Aorta (tissue), 5 donors: ENCODE measurements around the gene CD59. TPM values are rescaled to one million over a fixed set of nuclear protein-coding genes. Genes with fewer than 3 reads are reported as not detected.

Source experiments
- ATAC-seq: fragments of 200-7000 bp; cut with Tn5 transposase; one replicate; pipeline ENCODE4 v1.9.1; 2022; ENCODE audit warnings: moderate library complexity; ENCODE audit not compliant: low FRiP score
- DNase-seq, 2 donors: peaks; one replicate each; pipeline ENCODE4 v3.0.0-alpha.2; 2020
- H3K27ac ChIP-seq, 2 donors: one replicate each; pipeline ENCODE4 v1.5.1; 2013; ENCODE audit warnings: low read length in 2 of 2, mild to moderate bottlenecking in 2 of 2, moderate library complexity in 2 of 2, control low read depth in 1 of 2, inconsistent platforms in 1 of 2, low read depth in 1 of 2
- H3K27me3 ChIP-seq, 2 donors: one replicate each; pipeline ENCODE4 v1.6.1; 2013; ENCODE audit warnings: control low read depth in 1 of 2, low read length in 1 of 2, mild to moderate bottlenecking in 1 of 2, moderate library complexity in 1 of 2; ENCODE audit not compliant: insufficient read depth in 2 of 2, control insufficient read depth in 1 of 2
- H3K36me3 ChIP-seq, 2 donors: one replicate each; pipeline ENCODE4 v1.6.1; 2013; ENCODE audit warnings: control low read depth in 1 of 2, low read length in 1 of 2, mild to moderate bottlenecking in 1 of 2; ENCODE audit not compliant: insufficient read depth in 2 of 2, control insufficient read depth in 1 of 2
- H3K4me1 ChIP-seq, 2 donors: one replicate each; pipeline ENCODE4 v1.6.1; 2013; ENCODE audit warnings: low read length in 2 of 2, control low read depth in 1 of 2, mild to moderate bottlenecking in 1 of 2, moderate library complexity in 1 of 2; ENCODE audit not compliant: insufficient read depth in 2 of 2, control insufficient read depth in 1 of 2
- H3K4me3 ChIP-seq, 2 donors: one replicate each; pipeline ENCODE4 v1.5.1; 2013; ENCODE audit warnings: low read length in 2 of 2, control low read depth in 1 of 2, mild to moderate bottlenecking in 1 of 2
- H3K9me3 ChIP-seq: one replicate; pipeline ENCODE4 v1.6.1; 2013; ENCODE audit warnings: mild to moderate bottlenecking, low read length; ENCODE audit not compliant: control insufficient read depth
- WGBS, 2 donors: extraction: QIAGEN DNeasy Blood & Tissue Kit; methylation state at CpG; one replicate each; pipeline ENCODE4 v1.1.7; 2013; 5-methylcytosine and 5-hydroxymethylcytosine counted together
- intact Hi-C, 2 donors: fragments of 100-400 bp; cut with DNase I; formaldehyde crosslinking; loops; one replicate each; pipeline versions ENCODE4 v1.14.2 to v1.15.0; 2022
- polyA plus RNA-seq, 2 donors: library from polyadenylated mRNA; stranded (reverse); fragments of 200-250 nt; gene quantifications; one replicate each; pipeline ENCODE4 v1.2.3, GENCODE V29; 2013
- total RNA-seq, 2 donors: library from RNA; stranded (reverse); fragmentation: NEBNext Ultra II Directional; extraction: Animal tissue kit (Norgen Biotek cat#: 25700); gene quantifications; one replicate each; pipeline ENCODE4 v1.2.1, GENCODE V29; 2021
- donor health status: healthy with polysubstance abuse.
- donor health status: Bipolar disorder and iron deficiency.
- donor health status: DM: no; HTN: no; CAD: no.
- donor health status: DM: no; HTN: no; CAD: no.
- donor health status: DM: yes; HTN: yes; CAD: no.

The CD59 gene
- total and polyA plus RNA-seq, 4 donors, result 213 to 881 (median 604) TPM

- 83 to 90% methylated on average over 5 of the region's 5 CpGs for WGBS, 2 donors
- DNase-seq (no peak), ATAC-seq (no peak)
- Histone ChIP-seq H3K27ac (no peak overlapping the region), H3K27me3 (no peaks in the 10 kb centered on the region), H3K4me1 (no peaks in the 10 kb centered on the region), H3K36me3 (no peaks in the 10 kb centered on the region), H3K4me3 (no peak overlapping the region), H3K9me3 (no peaks in the 10 kb centered on the region)
- intact Hi-C loops, result loop anchor here (2.0 to 10.0 kb wide), 2 partner anchors 36 to 444 kb away; partner anchors contain the start of gene HIPK3 (in 1 of the 2)
Measured at GRCh38 chr11:33698921-33699320, 37.3 kb downstream of the CD59 start.

- intact Hi-C loops, result loop anchor here (2.0 to 10.0 kb wide), 2 partner anchors 37 to 443 kb away; partner anchors contain the start of gene HIPK3 (in 1 of the 2)
- ATAC-seq (no peak), DNase-seq (no peak)
- Histone ChIP-seq H3K27me3 (no peaks in the 10 kb centered on the region), H3K9me3 (no peaks in the 10 kb centered on the region), H3K4me3 (no peak overlapping the region), H3K36me3 (no peaks in the 10 kb centered on the region), H3K4me1 (no peaks in the 10 kb centered on the region), H3K27ac (no peak overlapping the region)
- WGBS, 2 donors, result 61 to 65% methylated on average over 3 of the region's 3 CpGs
Measured at GRCh38 chr11:33697997-33698396, 38.2 kb downstream of the CD59 start.

GRCh38 chr11:33696931-33697638, 39.1 kb downstream of the CD59 start:
- no peaks in the 10 kb centered on the region for H3K9me3 ChIP-seq
- H3K36me3 ChIP-seq, result no peaks in the 10 kb centered on the region
- WGBS, 2 donors, result 86% methylated on average over 6 of the region's 6 CpGs
- intact Hi-C loops, result loop anchor here in 1 of 2 donors (10.0 kb wide), 1 partner anchor 442 kb away; the partner anchor contains the start of gene HIPK3
- DNase-seq, result no peak
- H3K27ac ChIP-seq, result no peak overlapping the region
- H3K27me3 ChIP-seq, result no peaks in the 10 kb centered on the region
- H3K4me3 ChIP-seq, result no peak overlapping the region
- ATAC-seq, result no peak
- H3K4me1 ChIP-seq, result peaks cover 0 to under 1% of the 10 kb centered on the region in 2 donors

- peaks cover 0 to 3% of the 10 kb centered on the region in 2 donors for H3K4me1 ChIP-seq
- WGBS, 2 donors, result 92 to 95% methylated on average over 5 of the region's 5 CpGs
- no peak for ATAC-seq
- H3K36me3 ChIP-seq, result no peaks in the 10 kb centered on the region
- no peak overlapping the region for H3K27ac ChIP-seq
- intact Hi-C loops, result loop anchor here in 1 of 2 donors (10.0 kb wide), 1 partner anchor 442 kb away; the partner anchor contains the start of gene HIPK3
- no peak for DNase-seq
- no peaks in the 10 kb centered on the region for H3K9me3 ChIP-seq
- no peaks in the 10 kb centered on the region for H3K27me3 ChIP-seq
- H3K4me3 ChIP-seq, result no peak overlapping the region
Measured at GRCh38 chr11:33696411-33696810, 39.8 kb downstream of the CD59 start.

GRCh38 chr11:33695051-33695566, 41.1 kb downstream of the CD59 start:
- Histone ChIP-seq H3K27ac (no peak overlapping the region), H3K4me1 (peaks cover 0 to 3% of the 10 kb centered on the region in 2 donors)
- intact Hi-C loops, result loop anchor here in 1 of 2 donors (10.0 kb wide), 1 partner anchor 440 kb away; the partner anchor contains the start of gene HIPK3

GRCh38 chr11:33694346-33695050, 41.7 kb downstream of the CD59 start:
- H3K27ac ChIP-seq, result no peak overlapping the region
- no peaks in the 10 kb centered on the region for H3K36me3 ChIP-seq
- no peaks in the 10 kb centered on the region for H3K27me3 ChIP-seq
- intact Hi-C loops, result loop anchor here (5.0 to 10.0 kb wide), 3 partner anchors 437 to 532 kb away; partner anchors contain the start of genes HIPK3 (in 2 of the 2) and CSTF3 (in 1 of the 2)
- DNase-seq (no peak), ATAC-seq (no peak)
- 79% methylated on average over 4 of the region's 4 CpGs for WGBS, 2 donors
- peaks cover 0 to 3% of the 10 kb centered on the region in 2 donors for H3K4me1 ChIP-seq
- H3K9me3 ChIP-seq, result no peaks in the 10 kb centered on the region
- H3K4me3 ChIP-seq, result no peak overlapping the region

More at GRCh38 chr11:33695051-33695566, 41.1 kb downstream of the CD59 start:
- no peaks in the 10 kb centered on the region for H3K9me3 ChIP-seq
- DNase-seq, result no peak
- ATAC-seq, result no peak
- H3K4me3 ChIP-seq, result no peak overlapping the region
- no peaks in the 10 kb centered on the region for H3K36me3 ChIP-seq
- H3K27me3 ChIP-seq, result no peaks in the 10 kb centered on the region
- 55 to 59% methylated on average over 4 of the region's 4 CpGs for WGBS, 2 donors

- intact Hi-C loops, result loop anchor here (2.0 to 10.0 kb wide), 4 partner anchors 44 to 530 kb away; partner anchors contain the start of genes HIPK3 (in 2 of the 2), CD59 (in 1 of the 2) and CSTF3 (in 1 of the 2)
- no peaks in the 10 kb centered on the region for H3K9me3 ChIP-seq
- ATAC-seq, result no peak
- peaks cover 0 to 3% of the 10 kb centered on the region in 2 donors for H3K4me1 ChIP-seq
- no peaks in the 10 kb centered on the region for H3K36me3 ChIP-seq
- no peak overlapping the region for H3K4me3 ChIP-seq
- H3K27ac ChIP-seq, result peak overlapping the region in 1 of 2 donors; percentile 1
- 28 to 32% methylated on average over 5 of the region's 5 CpGs for WGBS, 2 donors
- H3K27me3 ChIP-seq, result no peaks in the 10 kb centered on the region
- no peak for DNase-seq
Measured at GRCh38 chr11:33692541-33692940, 43.7 kb downstream of the CD59 start.

GRCh38 chr11:33692013-33692504, 44.2 kb downstream of the CD59 start:
- H3K4me3 ChIP-seq, result peak overlapping the region in 1 of 2 donors; percentile 19
- WGBS, 2 donors, result 1 to 3% methylated on average over 9 of the region's 9 CpGs
- no peaks in the 10 kb centered on the region for H3K9me3 ChIP-seq
- H3K27me3 ChIP-seq, result no peaks in the 10 kb centered on the region
- no peaks in the 10 kb centered on the region for H3K36me3 ChIP-seq
- intact Hi-C loops, result loop anchor here (2.0 to 10.0 kb wide), 4 partner anchors 45 to 530 kb away; partner anchors contain the start of genes HIPK3 (in 2 of the 2), CD59 (in 1 of the 2) and CSTF3 (in 1 of the 2)
- peak; percentile 78 for ATAC-seq
- DNase-seq, result peak; percentile 85 to 87
- H3K4me1 ChIP-seq, result peaks cover 0 to 3% of the 10 kb centered on the region in 2 donors
- peak overlapping the region in 1 of 2 donors; percentile 89 for H3K27ac ChIP-seq
